Stimulated activated CD8-positive, alpha-beta memory T cell treated with anti-CD3 and anti-CD28 coated beads, Interleukin-12 subunit alpha, Interleukin-12 subunit beta, amount 100 ng/mL, for 4 hours (primary cell): ENCODE results near the gene DHCR7.

Experiments used
- DNase-seq: peaks from one replicate; pipeline ENCODE4 v3.0.0-alpha.2; 2020; ENCODE audit warnings: low read depth

Gene DHCR7

GRCh38 chr11:71456294-71456693 is 8.1 kb upstream of the DHCR7 start:
- DNase-seq, result no peak

GRCh38 chr11:71454470-71455113 is 6.4 kb upstream of the DHCR7 start:
- no peak for DNase-seq

GRCh38 chr11:71453918-71454304 is 5.7 kb upstream of the DHCR7 start:
- DNase-seq, result no peak

GRCh38 chr11:71453037-71453917 is 5.1 kb upstream of the DHCR7 start, which contains the start of gene NADSYN1:
TSS of gene NADSYN1 (plus strand) at chr11:71453203. CDS start at chr11:71453297, 94 bp downstream.
- peak; percentile 87 for DNase-seq

GRCh38 chr11:71452199-71453036 is 4.2 kb upstream of the DHCR7 start:
- no peak for DNase-seq

GRCh38 chr11:71451596-71452198 is 3.5 kb upstream of the DHCR7 start:
- no peak for DNase-seq

GRCh38 chr11:71450939-71451338 is 2.7 kb upstream of the DHCR7 start:
- no peak for DNase-seq

GRCh38 chr11:71450507-71450906 is 2.3 kb upstream of the DHCR7 start:
- DNase-seq, result no peak

- DNase-seq, result no peak
Measured at GRCh38 chr11:71449596-71449995, 1.4 kb upstream of the DHCR7 start.

- peak; percentile 33 for DNase-seq
Measured at GRCh38 chr11:71447791-71448256, 369 bp downstream of the DHCR7 start.

GRCh38 chr11:71446942-71447688 is 1.1 kb downstream of the DHCR7 start:
- no peak for DNase-seq

- no peak for DNase-seq
Measured at GRCh38 chr11:71446150-71446549, 2.0 kb downstream of the DHCR7 start.

- DNase-seq, result no peak
Measured at GRCh38 chr11:71444811-71445210, 3.4 kb downstream of the DHCR7 start.

GRCh38 chr11:71443736-71444445 is 4.3 kb downstream of the DHCR7 start:
- DNase-seq, result no peak

- DNase-seq, result no peak
Measured at GRCh38 chr11:71442880-71443279, 5.3 kb downstream of the DHCR7 start.

- DNase-seq, result no peak
Measured at GRCh38 chr11:71442123-71442522, 6.1 kb downstream of the DHCR7 start.

GRCh38 chr11:71441251-71441650 is 6.9 kb downstream of the DHCR7 start:
- DNase-seq, result no peak

GRCh38 chr11:71440021-71440755 is 8.0 kb downstream of the DHCR7 start:
- no peak for DNase-seq

- no peak for DNase-seq
Measured at GRCh38 chr11:71438650-71439049, 9.5 kb downstream of the DHCR7 start.

- no peak for DNase-seq
Measured at GRCh38 chr11:71437879-71438278, 10.3 kb downstream of the DHCR7 start.
